HG03342 (cell line): Measurements from ENCODE around the gene CMTM5.

Experiments
- ATAC-seq: cut with Tn5 transposase; IDR thresholded peaks from one replicate; pipeline ENCODE4 v1.9.1; 2021; ENCODE audit warnings: mild to moderate bottlenecking, moderate library complexity; ENCODE audit not compliant: unreplicated experiment

CMTM5 gene, protein sequence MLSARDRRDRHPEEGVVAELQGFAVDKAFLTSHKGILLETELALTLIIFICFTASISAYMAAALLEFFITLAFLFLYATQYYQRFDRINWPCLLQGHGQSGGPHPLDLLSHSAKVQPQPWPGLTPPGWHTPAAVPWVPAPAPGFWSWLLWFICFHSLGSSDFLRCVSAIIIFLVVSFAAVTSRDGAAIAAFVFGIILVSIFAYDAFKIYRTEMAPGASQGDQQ

GRCh38 chr14:23376482-23377197 lies at the start of gene CMTM5:
CMTM5 (plus strand) TSS chr14:23377046; CDS start chr14:23377252, 206 bp downstream.
- ATAC-seq: no peak

DNA sequence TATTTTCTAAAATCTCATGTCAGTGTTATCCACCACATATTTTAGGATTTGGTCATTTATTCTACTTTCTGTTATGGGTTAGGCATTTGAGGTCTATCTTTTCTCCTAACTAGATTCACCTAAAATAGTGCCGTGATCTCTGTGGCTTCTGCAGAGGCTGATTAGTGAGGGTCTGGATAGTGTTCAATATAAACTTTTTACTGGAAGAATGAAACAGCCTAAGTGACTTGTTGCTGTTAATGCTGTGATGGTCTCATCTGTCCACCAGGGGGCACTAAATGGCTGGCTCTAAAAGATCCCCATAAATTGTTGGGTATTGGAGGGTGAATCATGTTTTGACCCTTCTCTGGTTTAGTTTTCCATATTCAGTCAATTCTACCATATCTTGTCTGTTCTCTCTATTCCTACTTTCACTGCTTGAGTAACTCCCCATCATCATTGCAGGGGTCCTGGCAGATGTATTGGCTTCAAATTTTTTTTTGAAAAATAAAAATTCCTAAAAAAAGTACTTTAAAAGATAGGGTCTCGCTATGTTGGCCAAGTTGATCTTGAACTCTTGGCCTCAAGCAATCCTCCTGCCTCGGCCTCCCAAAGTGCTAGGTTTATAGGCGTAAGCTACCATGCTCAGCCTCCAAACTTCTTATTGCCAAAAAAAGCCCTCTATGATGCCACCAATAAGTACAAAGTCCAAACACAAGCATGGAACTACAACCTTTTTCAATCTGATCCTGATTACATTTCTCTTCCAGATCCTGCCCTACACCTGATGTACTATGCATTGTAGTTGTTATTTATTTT lies 48.7 kb upstream of the CMTM5 start:
- no peak for ATAC-seq

DNA sequence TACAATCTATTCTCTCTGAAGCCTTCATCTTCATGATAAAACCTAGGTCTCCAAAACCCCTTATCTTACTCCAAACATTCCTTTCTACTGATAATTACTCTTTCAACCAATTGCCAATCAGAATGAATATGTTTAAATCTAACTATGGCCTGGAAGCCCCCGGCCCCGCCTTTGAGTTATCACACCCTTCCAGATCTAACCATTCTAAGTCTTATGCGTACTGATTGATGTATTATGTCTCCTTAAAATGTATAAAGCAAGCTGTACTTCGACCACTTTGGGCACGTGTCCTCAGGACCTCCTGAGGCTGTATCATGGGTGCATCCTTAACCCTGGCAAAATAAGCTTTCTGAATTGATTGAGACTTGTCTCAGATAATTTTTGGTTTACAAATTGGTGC lies 41.2 kb upstream of the CMTM5 start:
- no peak for ATAC-seq

GRCh38 chr14:23339506-23340268 lies 37.2 kb upstream of the CMTM5 start:
- ATAC-seq: no peak

- no peak for ATAC-seq
Measured at GRCh38 chr14:23344481-23344880, 32.4 kb upstream of the CMTM5 start.

- no peak for ATAC-seq
Measured at GRCh38 chr14:23345987-23346692, 30.7 kb upstream of the CMTM5 start.

DNA sequence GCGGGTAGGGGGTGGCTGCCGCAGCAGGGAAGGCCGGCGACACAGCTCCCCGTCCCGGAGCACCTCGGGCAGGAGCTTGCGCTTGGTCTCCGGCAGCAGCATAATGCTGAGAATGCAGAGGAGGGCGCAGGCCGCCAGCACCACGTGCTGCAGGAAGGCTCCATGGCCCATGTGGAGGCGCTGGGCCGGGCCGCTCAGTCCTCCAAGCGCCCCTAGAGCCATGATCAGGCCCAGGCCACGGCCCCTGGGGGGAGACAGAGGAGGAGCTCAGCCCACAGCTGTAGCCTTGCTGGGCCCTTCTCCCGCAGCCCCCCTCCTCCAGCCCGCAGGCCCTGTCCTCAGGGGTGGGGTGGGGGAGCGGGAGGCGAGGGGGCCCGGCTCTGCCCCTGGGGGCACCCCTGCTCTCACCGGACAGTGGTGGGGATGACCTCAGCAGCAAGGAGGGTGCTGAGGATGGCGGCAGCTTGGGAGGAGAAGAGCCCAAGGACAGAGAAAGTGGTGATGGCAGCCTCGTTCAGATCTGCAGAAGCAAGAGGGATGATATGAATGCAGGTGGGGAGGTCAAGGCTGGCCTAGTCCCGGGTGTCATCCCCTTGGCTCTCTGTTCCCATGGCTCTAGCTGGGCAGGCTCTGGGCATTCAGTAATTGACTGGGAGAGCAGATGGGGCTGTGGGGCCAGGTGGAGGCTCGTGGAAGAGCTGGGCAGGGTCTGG lies 30.0 kb upstream of the CMTM5 start:
- ATAC-seq: no peak

GRCh38 chr14:23347406-23348296 lies 29.2 kb upstream of the CMTM5 start:
- no peak for ATAC-seq

- ATAC-seq: no peak
Measured at GRCh38 chr14:23348297-23348655, 28.6 kb upstream of the CMTM5 start.

GRCh38 chr14:23349156-23349845 lies 27.5 kb upstream of the CMTM5 start:
- ATAC-seq: no peak

DNA sequence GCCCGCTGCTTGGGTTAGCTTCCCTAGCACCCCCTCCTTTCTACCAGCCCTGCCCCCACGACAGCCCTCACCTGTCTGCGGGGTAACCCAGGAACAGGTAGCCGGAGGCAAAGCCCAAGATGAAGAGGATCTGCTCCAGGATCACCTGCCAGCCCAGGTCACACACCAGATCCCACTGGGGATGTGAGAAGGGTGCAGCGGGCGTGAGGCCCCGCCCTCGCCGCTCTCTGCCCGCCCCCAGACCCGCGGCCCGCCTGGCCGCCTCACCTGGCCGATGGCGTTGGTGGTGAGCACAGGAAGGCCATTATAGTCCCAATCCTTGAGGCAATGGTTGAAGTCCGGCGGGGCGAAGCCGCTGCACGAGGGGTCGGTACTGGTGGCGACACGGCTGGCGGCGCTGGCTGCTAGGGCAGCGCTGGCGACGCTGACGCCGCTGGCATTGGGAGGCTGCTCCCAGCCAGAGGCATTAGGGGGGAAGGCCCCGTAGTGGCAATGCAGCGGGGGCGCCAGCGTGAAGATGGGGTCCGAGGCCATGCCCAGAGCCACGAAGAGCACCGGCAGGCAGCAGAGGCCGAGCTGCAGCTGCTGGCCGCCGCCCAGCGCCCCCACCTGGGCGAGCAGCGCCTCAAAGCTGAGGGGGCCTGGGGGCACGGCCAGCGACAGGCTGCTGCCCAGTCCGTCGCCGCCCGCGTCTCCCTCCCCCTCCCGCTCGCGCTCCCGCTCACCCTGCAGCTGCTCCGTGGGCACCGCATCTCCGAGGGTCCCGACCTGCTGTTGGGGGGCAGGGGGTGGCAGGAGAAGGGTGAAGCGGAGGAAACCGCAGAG lies 25.0 kb upstream of the CMTM5 start:
- ATAC-seq: no peak

GRCh38 chr14:23352506-23353432 lies 24.1 kb upstream of the CMTM5 start, which contains the start of gene SLC22A17:
SLC22A17 (minus strand) TSS chr14:23352887.
- no peak for ATAC-seq

DNA sequence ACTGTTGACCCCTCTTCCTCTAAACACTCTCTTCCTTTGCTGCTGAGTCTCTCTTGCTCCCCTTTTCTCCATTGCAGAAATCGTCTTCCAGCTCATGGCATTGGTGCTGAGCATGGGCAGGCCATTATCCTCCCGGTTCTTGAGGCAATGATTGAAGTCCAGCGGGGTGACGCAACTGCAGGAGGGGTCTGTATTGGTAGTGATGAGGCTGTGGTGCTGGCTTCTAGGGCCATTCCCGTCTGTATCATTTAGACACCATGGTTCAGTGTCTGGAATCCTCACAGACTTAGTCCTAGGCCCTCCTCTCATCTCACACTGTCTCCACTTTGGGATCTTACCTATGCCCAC lies 23.4 kb upstream of the CMTM5 start:
- no peak for ATAC-seq

GRCh38 chr14:23354990-23355389 lies 21.9 kb upstream of the CMTM5 start:
- no peak for ATAC-seq

- ATAC-seq: no peak
Measured at GRCh38 chr14:23355871-23356435, 20.9 kb upstream of the CMTM5 start.

DNA sequence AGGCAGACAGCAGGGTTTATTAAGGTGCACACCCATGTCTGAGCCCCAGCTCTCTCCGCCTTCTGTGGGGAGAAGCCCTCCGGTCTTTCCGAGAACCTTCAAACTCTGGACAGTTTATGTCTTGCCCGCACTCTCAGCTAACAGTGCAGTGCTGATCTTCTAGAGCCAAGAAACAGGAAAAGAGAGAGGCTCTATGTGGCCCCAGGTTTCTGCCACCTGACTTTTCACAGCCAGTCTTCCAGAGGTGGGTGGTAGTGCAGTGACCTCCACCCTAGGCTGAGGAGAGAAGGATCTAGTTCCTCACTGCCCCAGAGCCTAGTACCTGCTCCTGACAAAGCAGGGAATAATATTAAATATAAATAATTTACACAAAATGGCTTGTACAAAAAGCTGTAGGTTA lies 20.2 kb upstream of the CMTM5 start:
- ATAC-seq: no peak
